ENCODE results near the gene PDGFB. TPM values are rescaled to one million over a fixed set of nuclear protein-coding genes. Genes with fewer than 3 reads are reported as not detected.

The PDGFB gene
- total and polyA plus RNA-seq, 9 of the 15 experiments (the other 6 are each of a cell fraction or from before 2014, with no cell fraction given) = 0.07 to 4.0 (median 0.48) TPM; not detected in 1

DNA sequence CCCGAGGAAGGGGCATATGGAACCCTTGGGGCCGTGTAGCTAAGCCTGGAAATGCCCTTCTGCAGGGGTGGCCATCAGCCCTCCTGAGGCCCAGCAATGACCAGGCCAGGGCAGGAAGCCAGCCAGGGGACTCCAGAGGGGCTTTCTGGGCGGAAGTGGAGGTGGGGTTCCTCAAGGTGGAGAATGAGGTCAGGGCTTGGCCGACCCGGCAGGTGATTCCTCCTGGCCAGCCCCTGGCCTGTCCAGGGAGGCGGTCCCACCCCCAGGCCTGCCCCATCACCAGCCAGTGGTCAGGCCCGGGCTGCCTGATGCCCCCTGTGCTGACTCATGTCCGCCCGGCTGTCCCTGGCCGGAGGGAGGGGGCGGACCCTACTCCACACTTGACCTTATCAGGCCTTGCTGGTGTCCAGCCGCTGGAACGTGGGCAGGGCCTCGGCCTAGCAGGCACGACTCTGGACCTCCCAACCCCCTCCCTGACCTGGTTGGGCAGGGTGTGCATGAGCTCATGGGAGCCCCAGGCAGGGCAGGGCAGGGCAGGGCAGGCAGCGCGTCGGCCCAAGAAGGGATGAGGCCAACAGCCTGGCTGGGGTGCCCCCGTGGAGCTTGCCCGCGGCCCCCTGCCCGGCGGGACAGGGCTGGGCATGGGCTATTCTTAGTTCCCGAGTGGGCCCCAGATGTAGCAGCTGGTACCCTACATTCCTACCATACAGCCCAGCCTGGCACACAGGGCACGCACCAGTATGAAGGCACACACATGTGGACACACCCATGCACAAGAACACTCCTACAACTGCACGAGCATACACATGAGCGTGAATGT, 38.8 kb upstream of the PDGFB start:
- FAIRE-seq = peak; percentile 90
- in situ Hi-C loops (cut with MboI) (no loop called here), intact Hi-C loops (cut with micrococcal nuclease) (no loop called here)
- ATAC-seq = peak; percentile 97
- H4K20me1 ChIP-seq (replicated peaks; ENCODE audit: control insufficient read depth, insufficient read depth, low read length) = no peaks in the 10 kb centered on the region
- peak; percentile 92 to 96 (median 94) for DNase-seq (ENCODE audit: extremely low read depth in 1 of 4, low spot score in 3 of 4)
- peaks cover 33% of the 10 kb centered on the region in 2 experiments for H3K4me1 ChIP-seq (replicated peaks in 1 of 2; ENCODE audit: control insufficient read depth in 2 of 2, insufficient read depth in 2 of 2, low read length in 2 of 2)
- peak overlapping the region; percentile 91 for H3K27ac ChIP-seq (ENCODE audit: extremely low read depth, low read depth, low read length)
- no peaks in the 10 kb centered on the region for H3K9me1 ChIP-seq (ENCODE audit: control insufficient read depth, insufficient read depth, low read length)
- peaks cover 13% of the 10 kb centered on the region for H3K9me3 ChIP-seq (replicated peaks; ENCODE audit: control insufficient read depth, insufficient read depth, low read depth, low read length)
- H2AFZ ChIP-seq (ENCODE audit: low read depth, low read length) = peak overlapping the region; percentile 79
- WGBS (ENCODE audit: insufficient coverage, low coverage, missing lambda C conversion rate) = 22% methylated on average over 21 of the region's 27 CpGs
- H3K27me3 ChIP-seq (ENCODE audit: control insufficient read depth in 2 of 2, insufficient read depth in 2 of 2, low read length in 2 of 2) = no peaks in the 10 kb centered on the region
- H3K4me2 ChIP-seq (ENCODE audit: insufficient read depth, low read length) = peak overlapping the region; percentile 25
- no peak overlapping the region for H3K4me3 ChIP-seq
- H3K9ac ChIP-seq (ENCODE audit: insufficient read depth in 1 of 2, low read depth in 2 of 2, low read length in 2 of 2) = peak overlapping the region; percentile 66 to 86
- no peaks in the 10 kb centered on the region; the same call in 2 of the 3 replicates for H3K36me3 ChIP-seq (ENCODE audit: control insufficient read depth, insufficient read depth, low read length)
- POLR2A ChIA-PET = interaction anchor here (0.5 to 2.7 kb wide), 6 partner anchors 10 to 217 kb away, joined by 3 to 12 read pairs (median 4); partner anchors contain the start of gene RPL3
- H3K79me2 ChIP-seq (ENCODE audit: control insufficient read depth, insufficient read depth, low read length) = no peaks in the 10 kb centered on the region
- CTCF ChIA-PET (ENCODE audit: low intra/inter-chr PET ratio) = no interaction called here
- BruUV-seq (replicated peaks) = no TSS peak
- TF ChIP-seq ZNF384 (IDR thresholded peaks at IDR 0.05; ENCODE audit: low read depth, low read length) (0 out of 2 replicates have a peak, but pooled peaks have one; percentile 12), ETV5 (CRISPR knock-in tag; IDR thresholded peaks at IDR 0.05; ENCODE audit: low read depth) (peak; percentile 89), LARP7 (IDR thresholded peaks at IDR 0.05) (no peak), ARID1B (IDR thresholded peaks at IDR 0.05) (peak; percentile 89), FOS (IDR thresholded peaks at IDR 0.05; ENCODE audit: extremely low read depth, insufficient read length) (peak; percentile 19), NR2F6 (CRISPR knock-in tag; IDR thresholded peaks at IDR 0.05) (no peak), JUN (IDR thresholded peaks at IDR 0.05; ENCODE audit: borderline replicate concordance, low read depth, low read length) (peak; percentile 82), JUN (CRISPR knock-in tag; IDR thresholded peaks at IDR 0.05; ENCODE audit: borderline replicate concordance) (peak; percentile 36; the same call in 1 of the 2 replicates), ZNF146 (CRISPR knock-in tag; IDR thresholded peaks at IDR 0.05; ENCODE audit: unreplicated experiment) (no peak)
- TF ChIP-seq, protein P1, sequence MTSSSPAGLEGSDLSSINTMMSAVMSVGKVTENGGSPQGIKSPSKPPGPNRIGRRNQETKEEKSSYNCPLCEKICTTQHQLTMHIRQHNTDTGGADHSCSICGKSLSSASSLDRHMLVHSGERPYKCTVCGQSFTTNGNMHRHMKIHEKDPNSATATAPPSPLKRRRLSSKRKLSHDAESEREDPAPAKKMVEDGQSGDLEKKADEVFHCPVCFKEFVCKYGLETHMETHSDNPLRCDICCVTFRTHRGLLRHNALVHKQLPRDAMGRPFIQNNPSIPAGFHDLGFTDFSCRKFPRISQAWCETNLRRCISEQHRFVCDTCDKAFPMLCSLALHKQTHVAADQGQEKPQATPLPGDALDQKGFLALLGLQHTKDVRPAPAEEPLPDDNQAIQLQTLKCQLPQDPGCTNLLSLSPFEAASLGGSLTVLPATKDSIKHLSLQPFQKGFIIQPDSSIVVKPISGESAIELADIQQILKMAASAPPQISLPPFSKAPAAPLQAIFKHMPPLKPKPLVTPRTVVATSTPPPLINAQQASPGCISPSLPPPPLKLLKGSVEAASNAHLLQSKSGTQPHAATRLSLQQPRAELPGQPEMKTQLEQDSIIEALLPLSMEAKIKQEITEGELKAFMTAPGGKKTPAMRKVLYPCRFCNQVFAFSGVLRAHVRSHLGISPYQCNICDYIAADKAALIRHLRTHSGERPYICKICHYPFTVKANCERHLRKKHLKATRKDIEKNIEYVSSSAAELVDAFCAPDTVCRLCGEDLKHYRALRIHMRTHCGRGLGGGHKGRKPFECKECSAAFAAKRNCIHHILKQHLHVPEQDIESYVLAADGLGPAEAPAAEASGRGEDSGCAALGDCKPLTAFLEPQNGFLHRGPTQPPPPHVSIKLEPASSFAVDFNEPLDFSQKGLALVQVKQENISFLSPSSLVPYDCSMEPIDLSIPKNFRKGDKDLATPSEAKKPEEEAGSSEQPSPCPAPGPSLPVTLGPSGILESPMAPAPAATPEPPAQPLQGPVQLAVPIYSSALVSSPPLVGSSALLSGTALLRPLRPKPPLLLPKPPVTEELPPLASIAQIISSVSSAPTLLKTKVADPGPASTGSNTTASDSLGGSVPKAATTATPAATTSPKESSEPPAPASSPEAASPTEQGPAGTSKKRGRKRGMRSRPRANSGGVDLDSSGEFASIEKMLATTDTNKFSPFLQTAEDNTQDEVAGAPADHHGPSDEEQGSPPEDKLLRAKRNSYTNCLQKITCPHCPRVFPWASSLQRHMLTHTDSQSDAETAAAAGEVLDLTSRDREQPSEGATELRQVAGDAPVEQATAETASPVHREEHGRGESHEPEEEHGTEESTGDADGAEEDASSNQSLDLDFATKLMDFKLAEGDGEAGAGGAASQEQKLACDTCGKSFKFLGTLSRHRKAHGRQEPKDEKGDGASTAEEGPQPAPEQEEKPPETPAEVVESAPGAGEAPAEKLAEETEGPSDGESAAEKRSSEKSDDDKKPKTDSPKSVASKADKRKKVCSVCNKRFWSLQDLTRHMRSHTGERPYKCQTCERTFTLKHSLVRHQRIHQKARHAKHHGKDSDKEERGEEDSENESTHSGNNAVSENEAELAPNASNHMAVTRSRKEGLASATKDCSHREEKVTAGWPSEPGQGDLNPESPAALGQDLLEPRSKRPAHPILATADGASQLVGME (CRISPR knock-in tag; IDR thresholded peaks at IDR 0.05) = no peak
- TF ChIP-seq, protein P2, sequence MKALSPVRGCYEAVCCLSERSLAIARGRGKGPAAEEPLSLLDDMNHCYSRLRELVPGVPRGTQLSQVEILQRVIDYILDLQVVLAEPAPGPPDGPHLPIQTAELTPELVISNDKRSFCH (CRISPR knock-in tag; IDR thresholded peaks at IDR 0.05) = no peak
- TF ChIP-seq, protein P2 (tag; IDR thresholded peaks at IDR 0.05) = 0 out of 2 replicates have a peak, but pooled peaks have one; percentile 31
- TF ChIP-seq, protein P3, sequence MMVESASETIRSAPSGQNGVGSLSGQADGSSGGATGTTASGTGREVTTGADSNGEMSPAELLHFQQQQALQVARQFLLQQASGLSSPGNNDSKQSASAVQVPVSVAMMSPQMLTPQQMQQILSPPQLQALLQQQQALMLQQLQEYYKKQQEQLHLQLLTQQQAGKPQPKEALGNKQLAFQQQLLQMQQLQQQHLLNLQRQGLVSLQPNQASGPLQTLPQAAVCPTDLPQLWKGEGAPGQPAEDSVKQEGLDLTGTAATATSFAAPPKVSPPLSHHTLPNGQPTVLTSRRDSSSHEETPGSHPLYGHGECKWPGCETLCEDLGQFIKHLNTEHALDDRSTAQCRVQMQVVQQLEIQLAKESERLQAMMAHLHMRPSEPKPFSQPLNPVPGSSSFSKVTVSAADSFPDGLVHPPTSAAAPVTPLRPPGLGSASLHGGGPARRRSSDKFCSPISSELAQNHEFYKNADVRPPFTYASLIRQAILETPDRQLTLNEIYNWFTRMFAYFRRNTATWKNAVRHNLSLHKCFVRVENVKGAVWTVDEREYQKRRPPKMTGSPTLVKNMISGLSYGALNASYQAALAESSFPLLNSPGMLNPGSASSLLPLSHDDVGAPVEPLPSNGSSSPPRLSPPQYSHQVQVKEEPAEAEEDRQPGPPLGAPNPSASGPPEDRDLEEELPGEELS (CRISPR knock-in tag; IDR thresholded peaks at IDR 0.05; ENCODE audit: borderline replicate concordance) = no peak

All from K562 (cell line).